A549 treated with AZD2906 at 1 μM for 4 hours (cell line): ENCODE measurements around the gene KRTAP29-1. TPM values are rescaled to one million over a fixed set of nuclear protein-coding genes. Genes with fewer than 3 reads are reported as not detected.

Source experiments
- total RNA-seq: library from RNA; stranded (reverse); fragments of 200-300 nt; extraction: Qiagen RNA extraction; gene quantifications from 5 replicates; pipeline ENCODE4 v1.2.3, GENCODE V29; 2022

Gene KRTAP29-1, protein sequence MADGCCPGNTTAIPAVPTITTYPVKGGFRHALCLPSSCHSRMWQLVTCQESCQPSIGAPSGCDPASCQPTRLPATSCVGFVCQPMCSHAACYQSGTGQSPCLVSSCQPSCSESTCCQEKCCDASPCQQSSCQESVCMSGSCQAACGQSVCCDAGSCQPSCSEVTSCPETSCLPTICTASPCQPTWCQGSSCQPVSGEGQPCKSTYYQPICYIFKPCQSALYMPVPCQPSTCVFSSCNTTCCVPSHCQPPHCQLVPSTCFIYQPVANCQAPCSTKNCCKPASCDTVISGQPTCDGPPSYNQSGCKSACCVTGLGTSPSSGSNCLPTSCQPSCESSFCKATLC
- not detected in 5 replicates for total RNA-seq

DNA sequence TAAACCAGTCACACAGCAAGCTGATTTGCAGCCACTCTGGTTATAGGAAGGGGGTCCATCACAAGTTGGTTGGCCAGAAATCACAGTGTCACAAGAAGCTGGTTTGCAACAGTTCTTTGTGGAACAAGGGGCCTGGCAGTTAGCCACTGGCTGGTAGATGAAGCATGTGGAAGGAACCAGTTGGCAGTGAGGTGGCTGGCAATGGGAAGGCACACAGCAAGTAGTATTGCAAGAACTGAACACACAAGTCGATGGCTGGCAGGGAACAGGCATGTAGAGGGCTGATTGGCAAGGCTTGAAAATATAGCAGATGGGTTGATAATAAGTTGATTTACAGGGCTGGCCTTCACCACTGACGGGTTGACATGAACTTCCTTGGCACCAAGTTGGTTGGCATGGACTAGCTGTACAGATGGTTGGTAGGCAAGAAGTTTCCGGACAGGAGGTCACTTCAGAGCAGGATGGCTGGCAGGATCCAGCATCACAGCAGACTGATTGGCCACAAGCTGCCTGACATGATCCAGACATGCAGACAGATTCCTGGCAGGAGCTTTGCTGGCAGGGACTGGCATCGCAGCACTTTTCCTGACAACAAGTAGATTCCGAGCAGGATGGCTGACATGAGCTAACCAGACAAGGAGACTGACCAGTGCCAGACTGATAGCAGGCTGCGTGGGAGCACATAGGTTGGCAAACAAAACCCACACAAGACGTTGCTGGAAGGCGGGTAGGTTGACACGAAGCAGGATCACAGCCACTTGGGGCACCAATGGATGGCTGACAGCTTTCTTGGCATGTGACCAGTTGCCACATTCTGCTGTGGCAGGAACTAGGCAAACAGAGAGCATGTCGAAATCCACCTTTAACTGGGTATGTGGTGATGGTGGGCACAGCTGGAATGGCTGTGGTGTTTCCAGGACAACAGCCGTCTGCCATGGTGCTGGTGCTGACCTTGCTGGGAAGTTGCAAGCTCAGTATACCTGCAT is at the start of gene KRTAP29-1:
TSS of gene KRTAP29-1 (minus strand) at position 936 of the 986 bp plus-strand sequence. CDS start at position 936, 0 bp downstream.

DNA sequence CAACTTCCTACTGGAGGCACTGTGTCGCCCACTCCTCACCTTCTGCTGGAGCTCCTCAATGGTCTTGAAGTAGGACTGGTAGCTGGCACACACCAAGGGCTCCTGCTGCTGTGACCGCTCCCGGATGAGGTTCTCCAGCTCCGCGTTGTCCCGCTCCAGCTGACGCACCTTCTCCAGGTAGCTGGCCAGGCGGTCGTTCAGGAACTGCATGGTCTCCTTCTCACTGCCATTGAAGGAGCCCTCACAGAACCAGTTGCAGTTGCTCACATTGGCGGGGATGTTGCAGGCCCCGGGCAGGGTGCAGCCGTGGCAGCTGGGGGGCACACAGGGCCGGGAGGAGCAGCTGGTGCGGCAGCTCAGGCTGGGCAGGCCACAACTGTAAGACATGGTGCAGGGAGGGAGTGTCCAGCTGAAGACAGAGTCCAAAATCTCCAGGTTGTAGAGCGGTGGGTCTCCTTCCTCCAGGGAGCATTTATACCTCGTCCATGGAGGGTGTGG is 47.8 kb upstream of the KRTAP29-1 start, which contains the start of gene KRT33A:
TSS of gene KRT33A (minus strand) at position 448 of the 498 bp plus-strand sequence. CDS start at position 387, 61 bp downstream.

DNA sequence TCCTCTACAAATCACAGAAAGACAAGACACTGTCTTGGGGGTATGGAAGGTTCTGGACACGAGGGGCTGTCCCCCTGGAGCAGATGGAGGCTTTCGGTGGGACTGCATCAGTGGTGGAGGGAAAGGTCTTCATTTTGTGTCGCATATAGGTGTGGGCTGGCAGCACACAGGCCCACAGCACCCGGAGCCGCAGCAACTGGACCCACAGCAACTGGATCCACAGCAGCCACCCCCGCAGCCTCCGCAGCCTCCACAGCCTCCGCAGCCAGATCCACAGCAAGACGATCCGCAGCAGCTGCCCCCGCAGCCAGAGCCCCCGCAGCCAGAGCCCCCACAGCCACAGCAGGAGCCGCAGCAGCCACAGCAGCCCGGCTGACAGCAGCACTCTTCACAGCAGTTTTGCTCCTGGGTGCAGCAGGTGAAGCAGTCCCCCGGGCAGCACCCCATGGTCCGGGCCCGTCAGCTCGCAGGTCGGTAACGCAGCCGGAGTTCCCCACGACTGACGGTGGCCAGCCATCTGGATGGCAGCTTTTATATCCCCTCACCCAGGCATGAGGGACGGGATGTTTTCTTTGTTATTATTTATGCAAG is 12.6 kb upstream of the KRTAP29-1 start, which contains the start of gene KRTAP17-1:
TSS of gene KRTAP17-1 (minus strand) at position 507 of the 591 bp plus-strand sequence. CDS start at position 447, 60 bp downstream.

DNA sequence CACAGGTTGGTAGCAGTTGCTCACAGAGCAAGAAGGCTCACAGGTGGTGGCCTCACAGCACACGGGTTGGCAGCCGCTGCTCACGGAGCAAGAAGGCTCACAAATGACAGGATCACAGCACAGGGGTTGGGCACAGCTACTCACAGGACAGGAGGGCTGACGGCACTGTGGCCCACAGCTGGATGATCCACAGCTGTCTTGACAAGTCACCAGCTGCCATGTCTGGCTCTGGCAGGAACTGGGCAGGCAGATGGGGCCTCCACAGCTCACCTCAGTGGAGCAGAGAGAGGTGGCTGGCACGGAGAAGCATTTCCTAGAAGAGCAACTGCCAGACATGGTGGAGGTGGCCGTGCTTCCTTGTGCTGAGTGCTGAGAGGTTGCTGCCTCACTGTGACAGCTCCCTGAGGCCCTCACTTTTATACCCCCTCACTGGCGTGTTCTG is 6.3 kb upstream of the KRTAP29-1 start, which contains the start of gene KRTAP16-1:
TSS of gene KRTAP16-1 (minus strand) at position 392 of the 442 bp plus-strand sequence. CDS start at position 336, 56 bp downstream.

DNA sequence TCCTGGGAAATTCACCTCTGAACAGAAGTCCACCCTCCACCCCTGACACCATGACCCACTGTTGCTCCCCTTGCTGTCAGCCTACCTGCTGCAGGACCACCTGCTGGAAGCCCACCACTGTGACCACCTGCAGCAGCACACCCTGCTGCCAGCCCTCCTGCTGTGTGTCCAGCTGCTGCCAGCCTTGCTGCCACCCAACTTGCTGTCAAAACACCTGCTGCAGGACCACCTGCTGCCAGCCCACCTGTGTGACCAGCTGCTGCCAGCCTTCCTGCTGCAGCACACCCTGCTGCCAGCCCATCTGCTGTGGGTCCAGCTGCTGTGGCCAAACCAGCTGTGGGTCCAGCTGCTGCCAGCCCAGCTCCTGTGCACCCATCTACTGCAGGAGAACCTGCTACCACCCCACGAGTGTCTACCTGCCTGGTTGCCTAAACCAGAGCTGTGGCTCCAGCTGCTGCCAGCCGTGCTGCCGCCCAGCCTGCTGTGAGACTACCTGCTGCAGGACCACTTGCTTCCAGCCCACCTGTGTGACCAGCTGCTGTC is 26.9 kb downstream of the KRTAP29-1 start, which contains the start of gene KRTAP9-7:
TSS of gene KRTAP9-7 (plus strand) at position 51 of the 543 bp plus-strand sequence. CDS start at position 51, 0 bp downstream.

DNA sequence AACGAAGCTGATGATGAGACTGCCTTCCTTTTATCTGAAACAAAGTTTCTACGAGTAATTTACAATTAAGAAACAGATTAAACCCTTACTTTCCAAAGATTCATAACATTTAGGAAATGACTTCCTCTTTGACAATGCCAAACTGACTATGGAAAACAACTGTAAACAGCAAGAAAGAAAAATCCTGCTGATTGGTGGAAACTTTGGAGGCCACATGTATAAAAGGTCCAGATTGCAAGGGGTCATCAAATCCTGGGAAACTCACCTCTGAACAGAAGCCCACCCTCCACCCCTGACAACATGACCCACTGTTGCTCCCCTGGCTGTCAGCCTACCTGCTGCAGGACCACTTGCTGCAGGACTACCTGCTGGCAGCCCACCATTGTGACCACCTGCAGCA is 37.6 kb downstream of the KRTAP29-1 start, which contains the start of gene KRTAP9-6:
TSS of gene KRTAP9-6 (plus strand) at position 301 of the 400 bp plus-strand sequence. CDS start at position 301, 0 bp downstream.

DNA sequence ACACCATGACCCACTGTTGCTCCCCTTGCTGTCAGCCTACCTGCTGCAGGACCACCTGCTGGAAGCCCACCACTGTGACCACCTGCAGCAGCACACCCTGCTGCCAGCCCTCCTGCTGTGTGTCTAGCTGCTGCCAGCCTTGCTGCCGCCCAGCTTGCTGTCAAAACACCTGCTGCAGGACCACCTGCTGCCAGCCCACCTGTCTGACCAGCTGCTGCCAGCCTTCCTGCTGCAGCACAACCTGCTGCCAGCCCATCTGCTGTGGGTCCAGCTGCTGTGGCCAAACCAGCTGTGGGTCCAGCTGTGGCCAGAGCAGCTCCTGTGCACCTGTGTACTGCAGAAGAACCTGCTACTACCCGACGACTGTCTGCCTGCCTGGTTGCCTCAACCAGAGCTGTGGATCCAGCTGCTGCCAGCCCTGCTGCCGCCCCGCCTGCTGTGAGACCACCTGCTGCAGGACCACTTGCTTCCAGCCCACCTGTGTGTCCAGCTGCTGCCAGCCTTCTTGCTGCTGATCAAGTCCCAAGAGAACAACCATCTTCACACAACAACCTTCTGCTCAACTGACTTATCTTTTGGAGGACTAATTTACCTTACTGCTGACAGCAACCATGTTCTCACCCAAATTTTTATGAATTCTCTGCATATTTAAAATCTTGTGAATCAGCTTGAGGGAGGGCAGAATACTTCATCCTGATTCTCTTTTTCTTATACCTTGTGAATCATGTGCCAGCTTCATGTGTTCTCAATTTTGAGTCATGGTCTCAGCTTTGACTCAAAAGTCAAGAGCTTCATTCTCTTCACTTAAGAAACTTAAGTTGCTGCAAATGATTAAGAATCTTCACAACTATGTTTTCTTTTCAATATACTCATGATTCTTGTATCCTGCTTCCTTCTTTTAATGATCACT is 47.0 kb downstream of the KRTAP29-1 start, which contains the start of gene KRTAP9-9:
TSS of gene KRTAP9-9 (plus strand) at position 4 of the 910 bp plus-strand sequence.

Other genes starting within 250 kb of the KRTAP29-1 start
- not detected in 5 replicates for gene KRTAP2-2, start 247.6 kb downstream of the KRTAP29-1 start, total RNA-seq
- gene KRTAP2-3, start 242.7 kb downstream of the KRTAP29-1 start, total RNA-seq, result 0.18 TPM in 1 of 5 replicates, not detected in the others
- not detected in 5 replicates for gene KRTAP2-4, start 237.0 kb downstream of the KRTAP29-1 start, total RNA-seq
- gene KRTAP4-7, start 218.7 kb downstream of the KRTAP29-1 start, total RNA-seq, result not detected in 5 replicates
- gene KRTAP4-8, start 204.7 kb downstream of the KRTAP29-1 start, total RNA-seq, result not detected in 5 replicates
- gene KRTAP4-16, start 200.6 kb downstream of the KRTAP29-1 start, total RNA-seq, result not detected in 5 replicates
- gene KRTAP4-9, start 197.5 kb downstream of the KRTAP29-1 start, total RNA-seq, result not detected in 5 replicates
- gene KRTAP4-11, start 184.5 kb downstream of the KRTAP29-1 start, total RNA-seq, result not detected in 5 replicates
- not detected in 5 replicates for gene KRTAP4-12, start 178.7 kb downstream of the KRTAP29-1 start, total RNA-seq
- not detected in 5 replicates for gene KRTAP4-6, start 162.3 kb downstream of the KRTAP29-1 start, total RNA-seq
- gene KRTAP4-5, start 153.0 kb downstream of the KRTAP29-1 start, total RNA-seq, result not detected in 5 replicates
- not detected in 5 replicates for gene KRTAP4-4, start 142.1 kb downstream of the KRTAP29-1 start, total RNA-seq
- not detected in 5 replicates for gene KRTAP4-3, start 134.6 kb downstream of the KRTAP29-1 start, total RNA-seq
- not detected in 5 replicates for gene KRTAP4-2, start 124.6 kb downstream of the KRTAP29-1 start, total RNA-seq
- gene KRTAP4-1, start 117.9 kb downstream of the KRTAP29-1 start, total RNA-seq, result 0.08 to 0.13 TPM in 2 of 5 replicates, not detected in the others
- not detected in 5 replicates for gene KRTAP9-1, start 113.0 kb downstream of the KRTAP29-1 start, total RNA-seq
- gene KRTAP9-2, start 76.2 kb downstream of the KRTAP29-1 start, total RNA-seq, result not detected in 5 replicates
- gene KRTAP9-3, start 70.4 kb downstream of the KRTAP29-1 start, total RNA-seq, result not detected in 5 replicates
- not detected in 5 replicates for gene KRTAP9-8, start 64.9 kb downstream of the KRTAP29-1 start, total RNA-seq
- gene KRTAP9-4, start 53.2 kb downstream of the KRTAP29-1 start, total RNA-seq, result not detected in 5 replicates
- gene KRTAP9-9, start 47.5 kb downstream of the KRTAP29-1 start, total RNA-seq, result not detected in 5 replicates
- gene KRTAP9-6, start 37.5 kb downstream of the KRTAP29-1 start, total RNA-seq, result not detected in 5 replicates
- not detected in 5 replicates for gene KRTAP9-7, start 27.2 kb downstream of the KRTAP29-1 start, total RNA-seq
- not detected in 5 replicates for gene KRTAP16-1, start 6.5 kb upstream of the KRTAP29-1 start, total RNA-seq
- gene KRTAP17-1, start 12.9 kb upstream of the KRTAP29-1 start, total RNA-seq, result not detected in 5 replicates
- gene KRT33A, start 48.0 kb upstream of the KRTAP29-1 start, total RNA-seq, result not detected in 5 replicates
- 0.08 TPM in 1 of 5 replicates, not detected in the others for gene KRT33B, start 67.0 kb upstream of the KRTAP29-1 start, total RNA-seq
- gene KRT34, start 79.5 kb upstream of the KRTAP29-1 start, total RNA-seq, result 0.23 to 0.61 TPM (median 0.42 TPM) in 5 replicates
- gene KRT31, start 94.8 kb upstream of the KRTAP29-1 start, total RNA-seq, result not detected in 5 replicates
- not detected in 5 replicates for gene KRT37, start 121.7 kb upstream of the KRTAP29-1 start, total RNA-seq
- gene KRT38, start 138.1 kb upstream of the KRTAP29-1 start, total RNA-seq, result 0.03 TPM in 1 of 5 replicates, not detected in the others
- 0.06 to 0.09 TPM (median 0.08 TPM) in 3 of 5 replicates, not detected in the others for gene KRT32, start 164.5 kb upstream of the KRTAP29-1 start, total RNA-seq
- not detected in 5 replicates for gene KRT35, start 178.3 kb upstream of the KRTAP29-1 start, total RNA-seq
- gene KRT36, start 187.1 kb upstream of the KRTAP29-1 start, total RNA-seq, result 0.05 TPM in 1 of 5 replicates, not detected in the others
- gene KRT13, start 202.8 kb upstream of the KRTAP29-1 start, total RNA-seq, result 0.10 to 0.35 TPM (median 0.26 TPM) in 4 of 5 replicates, not detected in the other
- gene KRT15, start 216.0 kb upstream of the KRTAP29-1 start, total RNA-seq, result 2.3 to 3.5 TPM (median 2.5 TPM) in 5 replicates
- 38.8 to 54.9 TPM (median 45.7 TPM) in 5 replicates for gene KRT19, start 225.5 kb upstream of the KRTAP29-1 start, total RNA-seq